ENCODE measurements around the gene PARD3.

Gene PARD3

DNA sequence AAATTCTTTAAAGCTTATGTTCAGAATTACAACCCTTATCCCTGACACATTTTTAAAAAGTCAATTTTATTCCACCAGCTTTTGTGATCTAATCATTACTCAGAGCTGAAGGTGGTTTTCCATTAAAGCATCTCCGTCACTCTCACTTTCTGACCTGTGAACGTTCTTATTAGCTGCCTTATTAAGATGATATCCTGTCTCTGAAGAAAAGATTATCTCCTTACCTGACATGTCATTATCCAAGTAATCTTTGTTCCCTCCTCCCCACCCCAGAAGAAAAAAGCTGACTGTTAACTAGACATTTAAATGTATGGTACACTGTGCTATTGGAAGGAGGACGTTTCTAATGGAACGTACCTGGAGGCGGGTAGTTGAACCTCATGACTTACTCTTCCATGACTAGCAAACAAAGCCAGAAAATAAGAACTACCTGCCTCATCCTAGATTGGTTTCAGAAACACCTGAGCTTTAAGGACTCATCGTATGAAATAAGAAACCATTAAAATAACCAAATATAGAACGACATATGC lies 708.7 kb downstream of the PARD3 start:
- DNase-seq (ENCODE audit: low read depth in 2 of 2): no peak

DNA sequence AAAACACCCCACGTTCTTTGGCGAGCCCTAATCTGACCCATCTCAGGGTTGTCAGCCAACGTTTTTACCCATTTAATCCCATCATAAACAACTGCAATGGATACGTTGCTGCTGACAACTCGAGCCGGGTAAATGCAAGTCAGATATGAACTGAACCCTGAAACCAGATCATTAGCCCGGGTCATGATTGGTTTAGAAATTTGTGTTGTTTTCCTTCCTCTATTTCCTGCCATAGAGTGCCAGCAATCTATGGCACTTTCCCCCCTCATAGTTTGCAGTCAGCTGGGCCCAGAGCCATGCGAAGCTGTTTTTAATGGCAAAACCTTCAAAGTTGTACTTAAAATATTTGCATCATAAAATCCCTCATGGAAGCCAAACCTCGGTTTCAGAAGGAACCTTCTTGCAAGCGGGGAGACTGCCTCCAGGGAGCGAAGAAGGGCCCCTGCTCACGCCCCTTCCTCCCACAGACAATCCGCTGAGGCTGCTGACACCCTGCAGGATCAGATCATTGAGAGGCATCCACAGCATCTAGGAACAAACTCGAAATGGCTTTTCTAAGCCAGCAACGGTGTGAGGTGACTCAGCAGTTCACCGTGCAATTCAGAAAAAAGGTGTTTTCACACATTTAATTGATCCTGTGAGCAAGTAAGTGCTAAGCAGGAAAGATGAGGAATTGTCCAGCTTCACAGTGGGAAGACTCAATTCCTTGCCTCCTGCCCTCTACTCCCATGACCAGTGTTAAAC lies 710.1 kb downstream of the PARD3 start:
- DNase-seq (ENCODE audit: low read depth in 2 of 2): no peak

DNA sequence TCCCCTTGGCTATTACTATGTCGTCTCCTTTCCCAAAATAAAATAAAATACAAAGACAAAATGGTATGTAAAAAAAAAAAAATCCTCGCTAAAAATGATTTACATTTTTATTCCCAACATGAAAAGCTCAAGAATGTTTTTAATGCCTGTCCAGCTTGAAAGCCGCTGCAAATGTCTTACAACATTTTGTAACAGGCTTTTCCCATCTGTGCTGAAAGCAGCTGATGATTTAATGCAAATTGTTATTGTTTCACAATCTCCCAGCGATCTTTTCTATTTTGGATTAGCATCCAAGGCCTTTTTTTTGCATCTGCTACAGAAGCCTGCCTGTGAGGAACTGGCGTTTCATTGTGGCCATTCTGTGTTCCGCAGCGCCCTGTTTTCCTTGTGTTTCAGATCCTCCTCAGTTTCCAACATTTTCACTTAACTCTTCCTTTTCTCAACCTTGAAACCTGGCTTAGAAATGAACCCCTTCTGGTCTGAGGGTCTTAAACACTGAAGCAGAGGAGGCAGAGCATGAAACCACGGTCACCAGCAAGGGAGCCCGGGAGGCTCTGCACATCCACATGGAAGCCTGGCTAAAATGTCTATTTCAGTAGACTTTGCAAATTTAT lies 712.1 kb downstream of the PARD3 start:
- no peak for DNase-seq (ENCODE audit: low read depth in 2 of 2)

DNA sequence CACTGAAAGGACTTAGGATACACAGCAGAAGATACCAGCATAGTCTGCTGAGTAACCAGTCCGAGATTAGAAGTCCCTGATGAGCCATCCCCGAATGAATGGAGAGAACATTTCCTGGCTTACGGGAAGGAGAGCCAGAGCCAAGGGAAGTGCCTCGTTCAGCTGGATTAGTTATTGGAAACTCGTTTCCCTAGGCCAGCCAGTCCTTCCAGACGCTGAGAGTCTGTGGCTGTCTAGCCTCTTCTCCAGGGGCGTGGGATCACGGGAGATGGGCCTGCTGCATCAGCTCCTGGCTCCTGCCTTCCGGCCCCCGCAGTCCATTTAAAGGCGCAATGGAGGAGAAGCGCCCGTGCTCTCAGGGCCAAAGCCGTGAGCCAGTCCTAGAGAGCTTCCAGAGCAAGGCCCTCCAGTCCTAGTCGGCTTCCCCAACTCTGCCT lies 712.8 kb downstream of the PARD3 start:
- no peak for DNase-seq (ENCODE audit: low read depth in 2 of 2)

DNA sequence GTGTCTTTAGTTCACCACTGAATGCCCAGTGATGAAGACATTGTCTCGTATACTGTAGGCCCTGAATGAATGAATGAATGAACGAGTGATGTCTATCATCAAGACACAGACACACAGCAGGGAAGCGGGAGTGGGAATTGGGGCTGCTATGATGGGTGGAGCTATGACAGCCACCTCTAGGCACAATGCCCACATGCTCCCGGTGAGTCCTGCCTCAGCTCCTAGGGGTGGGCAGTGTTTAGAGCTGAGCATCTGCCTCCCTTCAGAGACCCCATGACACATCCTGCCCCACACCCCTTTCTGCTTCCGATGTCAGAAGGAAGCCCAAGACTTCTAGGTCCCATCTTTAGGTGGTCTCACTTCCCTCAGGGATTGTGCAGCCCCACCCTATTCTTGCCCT lies 714.1 kb downstream of the PARD3 start:
- DNase-seq (ENCODE audit: low read depth in 2 of 2): no peak

DNA sequence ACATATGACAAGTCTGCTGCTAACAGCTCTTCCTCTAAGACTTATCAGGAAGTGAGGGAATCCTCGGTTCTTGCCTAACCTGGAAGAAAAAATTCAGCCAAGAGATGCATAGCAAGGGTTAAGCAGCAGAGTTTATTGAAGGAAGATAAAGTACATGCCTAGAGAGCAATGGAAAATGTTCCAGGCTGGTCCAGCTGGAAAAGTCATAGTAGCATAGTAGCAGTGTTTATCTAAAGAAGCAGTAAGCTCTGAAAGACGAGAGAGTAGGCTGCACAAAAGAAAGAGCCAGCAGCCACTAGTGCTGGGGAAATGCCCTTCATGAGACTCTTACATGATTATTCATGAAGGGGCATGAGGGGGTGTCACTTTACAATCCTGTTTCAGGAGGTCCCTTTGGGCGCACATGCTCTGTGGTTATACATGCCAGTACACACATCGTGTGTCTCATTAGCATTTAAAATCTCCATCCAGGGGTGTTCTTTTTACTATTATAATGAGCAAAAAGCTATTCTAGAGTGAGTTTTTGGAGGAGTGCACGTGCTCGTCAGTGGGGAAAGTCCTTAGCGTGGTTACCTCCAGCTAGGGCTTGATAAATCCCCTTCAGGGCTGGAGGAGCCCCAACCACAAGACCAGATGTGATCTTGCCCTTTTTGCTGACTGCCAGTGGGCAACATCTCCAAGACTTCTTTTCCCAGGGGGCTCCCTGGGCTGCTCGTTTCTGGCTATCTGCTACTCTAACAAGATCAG lies 716.1 kb downstream of the PARD3 start:
- no peak for DNase-seq (ENCODE audit: low read depth in 2 of 2)

DNA sequence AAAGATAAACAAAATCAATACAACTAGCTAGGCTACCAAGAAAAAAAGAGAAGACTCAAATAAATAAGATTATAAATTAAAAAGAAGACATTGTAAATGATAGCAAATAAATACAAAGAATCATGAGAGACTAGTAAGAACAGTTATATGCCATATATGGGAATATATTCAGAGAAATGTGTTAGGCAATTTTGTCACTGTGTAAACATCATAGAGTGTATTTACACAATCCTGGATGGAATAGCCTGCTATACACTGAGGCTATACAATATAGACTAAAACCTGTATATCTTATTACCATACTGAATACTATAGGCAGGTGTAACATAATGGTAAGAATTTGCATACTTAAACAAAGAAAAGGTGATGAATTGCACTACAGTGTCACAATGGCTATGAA lies 717.4 kb downstream of the PARD3 start:
- no peak for DNase-seq (ENCODE audit: low read depth in 2 of 2)

DNA sequence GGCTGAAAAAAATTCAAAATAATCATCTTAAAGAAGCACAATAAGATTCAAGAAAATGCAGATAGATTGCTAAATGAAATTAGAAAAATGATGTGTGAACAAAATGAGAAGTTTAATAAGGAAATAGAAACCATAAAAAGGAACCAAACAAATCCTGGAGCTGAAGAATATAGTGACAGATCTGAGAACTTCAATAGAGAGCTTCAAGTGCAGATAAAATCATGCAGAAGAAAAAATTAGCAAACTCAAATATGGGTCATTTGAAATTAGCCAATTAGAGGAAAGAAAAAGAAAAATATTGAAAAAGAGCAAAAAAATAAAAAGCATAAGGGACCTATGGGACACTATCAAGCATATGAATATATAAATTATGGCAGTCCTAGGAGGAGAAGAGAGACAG lies 720.1 kb downstream of the PARD3 start:
- no peak for DNase-seq (ENCODE audit: low read depth in 2 of 2)

DNA sequence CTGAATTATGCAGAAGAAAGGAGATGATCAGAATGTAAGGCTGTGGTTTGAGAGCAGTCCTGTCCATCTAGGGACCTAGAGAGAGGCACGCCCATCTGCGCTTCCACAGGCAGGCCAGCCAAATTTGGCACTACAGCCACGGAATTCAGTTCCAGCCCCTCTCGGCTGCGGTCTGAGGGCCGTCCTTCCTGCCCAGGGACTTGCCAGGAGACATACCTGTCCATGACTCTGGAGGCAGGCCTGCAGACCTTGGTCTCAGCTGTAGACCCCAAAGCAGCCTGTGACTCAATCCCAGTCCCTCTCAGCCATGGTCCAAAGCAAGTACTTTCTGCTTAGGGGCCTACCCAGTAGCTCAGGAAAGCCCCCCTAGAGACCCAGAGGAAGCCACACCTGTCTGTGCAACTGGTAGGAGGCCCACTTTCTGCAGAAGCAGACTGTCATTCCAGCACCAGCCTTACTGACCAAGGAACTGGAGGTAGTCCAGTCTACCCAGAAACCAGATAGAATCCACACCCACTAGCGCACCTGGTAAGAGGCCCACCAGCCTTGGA lies 720.9 kb downstream of the PARD3 start:
- DNase-seq (ENCODE audit: low read depth in 2 of 2): no peak

DNA sequence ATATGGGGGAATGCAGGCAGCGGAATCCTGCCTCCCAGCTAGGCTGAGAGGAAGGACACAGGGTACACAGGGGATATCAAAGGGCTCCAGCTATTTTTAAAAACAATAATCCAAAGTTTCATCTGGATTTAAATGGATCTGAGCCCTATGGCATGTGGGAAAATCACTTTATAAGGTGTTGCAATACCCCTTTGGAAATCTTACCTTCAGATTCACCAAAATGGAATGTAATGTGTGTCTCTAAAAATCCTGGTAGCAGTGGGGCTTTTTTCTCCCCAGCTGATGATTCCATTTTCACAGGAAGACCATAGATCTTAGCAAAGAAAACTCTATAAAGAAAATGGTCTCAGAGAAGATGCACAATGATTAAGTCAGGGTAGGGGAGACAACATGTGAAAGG lies 722.2 kb downstream of the PARD3 start:
- DNase-seq (ENCODE audit: low read depth in 2 of 2): no peak

DNA sequence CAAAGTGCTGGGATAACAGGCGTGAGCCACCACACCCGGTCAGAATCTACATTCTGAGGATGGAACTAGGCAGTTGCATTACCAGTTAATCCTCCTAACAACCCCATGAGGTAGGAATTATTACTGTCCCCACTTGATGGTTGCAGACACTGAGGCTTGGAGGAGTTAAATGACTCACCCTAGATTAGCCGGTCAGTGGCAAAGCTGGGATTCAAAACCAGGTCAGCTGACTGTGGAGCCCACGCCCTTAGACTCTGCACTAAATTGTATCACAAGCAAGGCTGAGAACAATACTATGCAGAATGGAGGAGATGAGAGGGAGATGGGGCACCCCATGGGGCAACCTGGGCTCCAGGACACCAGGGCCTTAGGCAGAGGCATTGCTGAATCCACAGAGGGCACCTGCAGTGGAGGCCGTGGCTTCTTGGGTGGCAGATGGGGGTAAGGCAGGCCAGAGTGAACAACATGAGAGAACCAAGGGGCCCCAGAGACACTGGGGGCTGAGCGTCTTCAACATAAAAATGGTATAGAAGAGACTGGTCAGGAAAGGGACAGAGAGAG lies 723.4 kb downstream of the PARD3 start:
- no peak for DNase-seq (ENCODE audit: low read depth in 2 of 2)

DNA sequence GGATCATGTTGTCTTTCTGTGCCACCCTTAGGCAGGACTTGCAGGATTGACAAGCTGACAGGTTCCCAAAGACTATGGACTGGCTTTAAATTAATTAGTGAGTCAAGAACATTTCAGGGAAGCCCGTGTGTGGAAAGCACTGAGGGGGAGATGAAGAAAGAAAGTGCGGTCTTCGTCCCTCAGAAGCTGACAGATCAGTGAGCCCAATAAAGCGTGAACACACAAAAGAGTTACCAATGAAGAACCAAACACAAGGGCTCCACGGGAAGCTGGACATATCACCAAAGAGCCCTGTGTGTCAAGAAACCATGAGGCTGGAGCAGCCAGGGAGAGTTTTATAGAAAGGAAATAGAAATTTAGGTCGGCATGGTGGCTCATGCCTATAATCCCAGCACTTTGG lies 725.8 kb downstream of the PARD3 start:
- DNase-seq (ENCODE audit: low read depth in 2 of 2): no peak

DNA sequence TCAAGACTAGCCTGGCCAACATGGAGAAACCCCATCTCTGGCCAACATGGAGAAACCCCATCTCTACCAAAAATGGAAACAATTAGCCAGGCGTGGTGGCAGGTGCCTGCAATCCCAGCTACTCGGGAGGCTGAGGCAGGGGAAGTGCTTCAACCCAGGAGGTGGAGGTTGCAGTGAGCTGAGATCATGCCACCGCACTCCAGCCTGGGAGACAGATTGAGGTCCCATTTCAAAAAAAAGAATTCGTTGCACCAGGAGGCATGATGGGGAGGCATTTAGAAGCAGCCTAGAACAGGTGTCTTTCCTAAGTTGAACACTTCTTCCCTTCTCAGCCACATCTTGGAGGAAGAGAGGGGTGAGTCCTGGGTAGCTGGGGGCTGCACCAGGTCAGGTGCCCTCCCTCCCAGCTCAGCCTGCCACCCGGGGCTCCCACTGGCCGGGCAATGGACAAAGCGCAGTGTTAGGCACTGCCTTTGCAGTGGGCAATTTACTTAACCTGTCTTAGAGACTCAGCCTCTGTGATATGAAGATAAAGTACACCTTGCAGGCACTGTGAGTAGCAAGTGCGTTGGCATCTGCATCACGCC lies 726.8 kb downstream of the PARD3 start:
- DNase-seq (ENCODE audit: low read depth in 2 of 2): no peak

DNA sequence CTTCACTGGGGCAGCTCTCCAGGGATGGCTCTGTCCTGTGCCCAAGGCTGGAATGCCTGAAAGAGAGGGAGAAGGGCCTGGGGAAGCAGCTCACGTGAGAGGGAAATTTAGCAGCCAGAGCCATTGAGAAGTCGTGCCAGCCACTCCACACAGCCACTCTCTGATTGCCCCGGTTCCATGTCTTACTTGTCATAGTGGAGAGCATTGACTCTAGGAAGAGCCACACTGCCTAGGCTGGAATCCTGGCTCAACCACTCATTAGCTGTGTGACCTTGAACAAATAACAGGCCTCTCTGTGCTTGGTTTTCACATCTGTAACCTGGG lies 728.0 kb downstream of the PARD3 start:
- no peak for DNase-seq (ENCODE audit: low read depth in 2 of 2)

DNA sequence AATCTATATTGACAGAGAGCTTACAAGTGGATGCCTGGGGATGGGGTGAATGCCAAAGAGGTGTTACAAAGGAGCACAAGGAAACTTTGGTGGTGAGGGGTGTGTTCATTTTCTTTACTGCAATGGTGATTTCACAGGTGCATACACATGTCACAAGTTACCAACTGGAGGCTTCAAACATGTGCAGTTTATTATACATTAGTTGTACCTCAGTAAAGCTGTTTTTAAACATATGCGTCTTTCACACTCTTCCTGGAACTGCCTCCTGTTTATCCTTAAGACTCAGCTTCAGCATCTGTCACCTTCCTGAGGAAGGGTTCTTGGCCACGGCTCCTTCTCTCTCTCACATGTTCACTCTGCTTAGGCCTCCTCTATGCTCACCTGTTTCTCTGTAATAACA lies 731.5 kb downstream of the PARD3 start:
- no peak for DNase-seq (ENCODE audit: low read depth in 2 of 2)

DNA sequence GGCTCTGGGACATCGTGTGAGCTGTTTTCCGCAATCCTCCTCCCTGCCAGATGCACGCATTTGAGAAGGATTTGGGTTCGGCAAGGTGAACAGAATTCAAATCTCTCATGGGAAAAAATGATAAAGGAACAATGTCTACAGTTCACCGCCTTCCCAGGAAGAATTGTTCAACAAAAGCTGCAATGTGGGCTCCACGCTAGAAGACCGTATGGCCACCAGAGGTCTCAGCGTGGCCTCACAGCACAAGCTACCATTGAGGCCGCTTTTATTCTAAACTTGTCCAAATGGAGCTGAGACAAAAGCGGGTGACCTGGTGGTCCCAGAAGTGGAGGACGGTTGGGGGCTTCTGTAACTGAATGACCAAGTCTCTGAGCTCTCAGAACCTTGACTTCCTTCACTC lies 733.1 kb downstream of the PARD3 start:
- no peak for DNase-seq (ENCODE audit: low read depth in 2 of 2)

DNA sequence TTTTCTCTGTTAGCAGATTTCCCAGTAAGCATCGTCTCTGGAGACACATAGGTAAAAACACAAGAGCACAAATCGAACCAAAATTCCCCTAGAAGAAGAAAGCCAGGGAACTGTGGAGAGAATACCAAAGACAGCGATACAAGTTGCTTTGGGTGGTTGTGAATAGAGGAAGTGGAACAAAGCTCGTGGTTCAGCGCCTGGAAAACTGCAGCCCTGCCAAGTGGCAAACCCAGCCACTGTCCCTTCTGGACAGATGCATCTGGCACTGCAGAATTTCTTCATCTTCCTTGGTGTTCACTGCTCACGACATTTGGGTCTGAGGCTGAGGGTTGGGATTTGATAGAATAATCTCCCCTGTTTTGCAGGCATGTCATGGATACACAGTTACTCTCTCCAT lies 733.8 kb downstream of the PARD3 start:
- no peak for DNase-seq (ENCODE audit: low read depth in 2 of 2)

DNA sequence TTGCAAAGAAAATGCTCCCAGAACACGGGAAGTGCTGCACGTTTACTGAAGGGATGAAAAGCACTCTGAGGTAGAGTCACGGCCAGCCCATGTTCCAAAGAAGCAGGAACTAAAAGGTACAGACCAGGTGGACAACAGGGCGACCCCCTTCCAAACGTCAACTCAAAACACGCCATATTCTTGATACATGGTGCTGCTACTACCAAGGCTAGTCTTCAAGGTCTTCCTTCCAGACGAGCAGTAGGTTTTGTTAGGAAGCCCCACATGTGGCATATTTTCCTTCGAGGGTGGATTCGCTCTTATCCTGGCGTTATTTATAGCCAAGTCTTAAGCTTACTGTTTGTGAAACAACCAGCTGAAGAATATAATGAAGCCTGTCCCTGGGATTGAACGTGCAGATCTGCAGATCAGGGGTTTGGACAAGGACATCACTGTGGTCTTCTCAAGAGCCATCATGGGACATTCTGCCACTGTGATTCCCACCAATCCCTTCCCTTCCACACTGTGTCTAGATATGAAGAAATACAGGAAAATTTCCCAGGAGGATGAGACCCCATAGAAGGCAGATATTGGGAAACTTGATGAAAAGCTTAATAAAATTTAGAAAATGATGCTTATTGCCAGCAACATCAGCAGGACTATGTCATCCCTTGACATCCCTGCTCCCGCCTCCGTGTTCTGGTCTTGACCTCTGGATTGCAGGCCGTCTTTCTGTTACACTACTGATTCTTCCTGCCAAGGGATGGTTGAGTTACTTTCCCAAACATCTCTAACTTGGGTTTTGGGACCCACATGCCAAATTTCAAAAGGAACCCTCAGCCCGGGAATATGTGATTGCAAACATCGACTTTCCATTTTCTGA lies 734.4 kb downstream of the PARD3 start:
- no peak for DNase-seq (ENCODE audit: low read depth in 2 of 2)

DNA sequence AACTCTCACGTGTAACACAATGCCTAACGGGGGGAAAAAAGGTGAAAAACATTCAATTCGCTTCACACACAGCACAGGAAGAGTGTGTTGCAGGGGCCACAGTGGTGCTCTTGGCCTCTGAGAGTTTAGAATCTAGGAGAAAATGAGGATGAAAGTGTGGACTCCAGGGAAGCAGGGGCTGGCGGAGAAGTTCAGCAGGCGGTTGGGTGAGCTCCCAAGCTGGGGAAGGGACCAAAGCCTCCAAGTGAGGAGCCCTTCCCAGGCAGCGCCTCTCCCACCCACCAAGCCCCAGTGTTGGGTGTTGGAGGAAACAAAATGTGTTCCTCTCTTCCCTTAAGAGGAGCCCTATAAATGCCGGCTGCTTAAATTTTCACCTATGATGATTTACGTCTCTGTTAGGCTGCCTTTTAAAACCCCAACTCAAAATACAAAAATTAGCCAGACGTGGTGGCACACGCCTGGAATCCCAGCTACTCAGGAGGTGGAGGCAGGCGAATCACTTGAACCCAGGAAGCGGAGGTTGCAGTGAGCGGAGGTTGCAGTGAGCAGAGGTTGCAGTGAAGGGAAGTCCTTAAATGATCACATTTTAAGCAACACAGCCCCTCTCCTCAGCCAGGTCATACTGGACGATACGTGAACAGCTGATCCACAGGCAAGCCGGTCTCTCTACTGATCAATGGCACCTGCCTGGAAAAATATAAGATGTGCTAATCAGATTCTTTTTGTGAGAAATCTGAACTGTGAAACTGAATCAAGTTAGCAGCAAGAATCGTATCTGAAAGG lies 735.2 kb downstream of the PARD3 start:
- DNase-seq (ENCODE audit: low read depth in 2 of 2): no peak
